Measurements from ENCODE around the gene URI1.

GRCh38 chr19:29952646-29953045 is 10.6 kb downstream of the URI1 start:
- TF ChIP-seq, protein P1, sequence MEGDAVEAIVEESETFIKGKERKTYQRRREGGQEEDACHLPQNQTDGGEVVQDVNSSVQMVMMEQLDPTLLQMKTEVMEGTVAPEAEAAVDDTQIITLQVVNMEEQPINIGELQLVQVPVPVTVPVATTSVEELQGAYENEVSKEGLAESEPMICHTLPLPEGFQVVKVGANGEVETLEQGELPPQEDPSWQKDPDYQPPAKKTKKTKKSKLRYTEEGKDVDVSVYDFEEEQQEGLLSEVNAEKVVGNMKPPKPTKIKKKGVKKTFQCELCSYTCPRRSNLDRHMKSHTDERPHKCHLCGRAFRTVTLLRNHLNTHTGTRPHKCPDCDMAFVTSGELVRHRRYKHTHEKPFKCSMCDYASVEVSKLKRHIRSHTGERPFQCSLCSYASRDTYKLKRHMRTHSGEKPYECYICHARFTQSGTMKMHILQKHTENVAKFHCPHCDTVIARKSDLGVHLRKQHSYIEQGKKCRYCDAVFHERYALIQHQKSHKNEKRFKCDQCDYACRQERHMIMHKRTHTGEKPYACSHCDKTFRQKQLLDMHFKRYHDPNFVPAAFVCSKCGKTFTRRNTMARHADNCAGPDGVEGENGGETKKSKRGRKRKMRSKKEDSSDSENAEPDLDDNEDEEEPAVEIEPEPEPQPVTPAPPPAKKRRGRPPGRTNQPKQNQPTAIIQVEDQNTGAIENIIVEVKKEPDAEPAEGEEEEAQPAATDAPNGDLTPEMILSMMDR (IDR thresholded peaks at IDR 0.05): no peak
- no peak for TF ChIP-seq POLR2A (IDR thresholded peaks at IDR 0.05)
